SK-N-SH treated with all-trans-retinoic acid at 6 μM for 48 hours (cell line): ENCODE results near the gene TMEM132D.

ENCODE experiments used
- ARNTL ChIP-seq: fragments of 450-650 bp; formaldehyde crosslinking; IDR thresholded peaks from 2 replicates; pipeline ENCODE4 v1.5.0; 2020; ENCODE audit warnings: low read depth, mild to moderate bottlenecking, moderate library complexity, borderline replicate concordance
- PPARA ChIP-seq: fragments of 250-450 bp; sonication (Bioruptor Pico); IDR thresholded peaks from 2 replicates; pipeline ENCODE4 v1.5.0; 2020; ENCODE audit warnings: mild to moderate bottlenecking, borderline replicate concordance
- ZFP3 ChIP-seq: fragments of 250-450 bp; sonication (Bioruptor Pico); IDR thresholded peaks from 2 replicates; pipeline ENCODE4 v1.5.0; 2020; ENCODE audit warnings: mild to moderate bottlenecking, moderate library complexity
- ZNF8 ChIP-seq: fragments of 450-650 bp; formaldehyde crosslinking; IDR thresholded peaks from 2 replicates; pipeline ENCODE4 v1.5.0; 2020; ENCODE audit warnings: mild to moderate bottlenecking, moderate library complexity
- TF ChIP-seq, protein P1 (sequence below): fragments of 250-450 bp; sonication (Bioruptor Pico); IDR thresholded peaks from 2 replicates; pipeline ENCODE4 v1.8.0; 2021; ENCODE audit warnings: low read depth, mild to moderate bottlenecking, moderate library complexity, borderline replicate concordance

DNA sequence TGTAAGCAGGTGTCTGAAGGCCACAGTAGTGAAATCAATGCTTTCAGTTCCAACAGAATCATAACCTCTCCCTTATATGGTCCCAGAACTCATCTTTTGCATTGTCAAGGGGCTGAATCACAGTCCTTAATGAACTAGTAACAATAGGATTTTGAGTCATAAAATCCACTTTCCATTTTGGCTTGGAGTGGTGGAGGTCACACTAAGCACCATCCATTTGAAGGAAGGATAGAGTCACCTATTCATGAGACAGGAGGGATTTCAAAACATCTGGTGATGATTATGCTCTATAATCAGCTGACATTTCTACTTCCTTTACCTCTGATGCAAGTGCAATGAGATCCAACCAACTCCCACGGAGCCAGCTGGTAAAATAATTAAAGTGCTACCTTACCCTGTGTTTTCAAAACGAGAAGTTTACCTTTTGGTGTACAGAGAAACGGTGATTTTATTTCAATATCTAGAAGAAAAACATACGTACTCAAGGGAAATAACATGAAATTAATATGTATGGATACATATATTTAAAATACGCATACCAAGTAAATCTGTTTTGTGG is 59.1 kb downstream of the TMEM132D start:
- TF ChIP-seq ZFP3 (CRISPR knock-in tag) (no peak), ZNF8 (CRISPR knock-in tag) (no peak), PPARA (CRISPR knock-in tag) (no peak), ARNTL (CRISPR knock-in tag) (no peak)
- TF ChIP-seq, protein P1, sequence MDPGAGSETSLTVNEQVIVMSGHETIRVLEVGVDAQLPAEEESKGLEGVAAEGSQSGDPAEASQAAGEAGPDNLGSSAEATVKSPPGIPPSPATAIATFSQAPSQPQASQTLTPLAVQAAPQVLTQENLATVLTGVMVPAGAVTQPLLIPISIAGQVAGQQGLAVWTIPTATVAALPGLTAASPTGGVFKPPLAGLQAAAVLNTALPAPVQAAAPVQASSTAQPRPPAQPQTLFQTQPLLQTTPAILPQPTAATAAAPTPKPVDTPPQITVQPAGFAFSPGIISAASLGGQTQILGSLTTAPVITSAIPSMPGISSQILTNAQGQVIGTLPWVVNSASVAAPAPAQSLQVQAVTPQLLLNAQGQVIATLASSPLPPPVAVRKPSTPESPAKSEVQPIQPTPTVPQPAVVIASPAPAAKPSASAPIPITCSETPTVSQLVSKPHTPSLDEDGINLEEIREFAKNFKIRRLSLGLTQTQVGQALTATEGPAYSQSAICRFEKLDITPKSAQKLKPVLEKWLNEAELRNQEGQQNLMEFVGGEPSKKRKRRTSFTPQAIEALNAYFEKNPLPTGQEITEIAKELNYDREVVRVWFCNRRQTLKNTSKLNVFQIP (CRISPR knock-in tag), result no peak
